ENCODE results near the gene ELAVL1. TPM values are rescaled to one million over a fixed set of nuclear protein-coding genes. Genes with fewer than 3 reads are reported as not detected.

Gene ELAVL1
- total and polyA plus RNA-seq, 9 of the 15 experiments (the other 6 are each of a cell fraction or from before 2014, with no cell fraction given): 4.3 to 172 (median 69.2) TPM

DNA sequence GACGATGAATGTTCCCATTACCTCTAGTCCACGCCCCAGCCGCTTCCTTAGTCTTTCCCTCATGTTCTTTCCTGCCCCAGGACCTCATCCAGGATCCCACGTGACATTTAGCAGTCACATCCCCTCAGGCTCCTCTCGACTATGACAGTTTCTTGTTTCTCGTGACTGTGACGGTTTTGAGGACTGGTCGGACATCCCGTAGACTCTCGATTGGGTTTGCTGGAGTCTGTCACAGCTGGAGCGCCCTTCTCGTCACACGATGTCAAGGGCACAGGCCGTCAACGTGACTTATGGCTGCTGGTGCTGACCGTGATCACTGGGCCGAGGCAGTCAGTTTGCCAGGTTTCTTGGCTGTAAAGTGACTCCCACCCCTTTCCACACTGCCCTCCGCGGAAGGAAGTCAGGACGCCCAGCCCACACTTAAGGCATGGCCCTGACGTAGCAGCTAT, 22.8 kb downstream of the ELAVL1 start:
- TF ChIP-seq TCF3 (CRISPR knock-in tag; IDR thresholded peaks at IDR 0.05) (no peak), BMI1 (IDR thresholded peaks at IDR 0.05; ENCODE audit: low read length) (no peak), ZNF324 (CRISPR knock-in tag; IDR thresholded peaks at IDR 0.05) (no peak), KLF1 (tag; IDR thresholded peaks at IDR 0.05) (no peak), FOXM1 (IDR thresholded peaks at IDR 0.05; ENCODE audit: low read depth) (no peak), FOXM1 (CRISPR knock-in tag; IDR thresholded peaks at IDR 0.05; ENCODE audit: low read depth) (no peak), ZFP36 (IDR thresholded peaks at IDR 0.05; ENCODE audit: low read depth, low read length, partially characterized antibody) (no peak), MCM3 (IDR thresholded peaks at IDR 0.05) (no peak), DEAF1 (CRISPR knock-in tag; IDR thresholded peaks at IDR 0.05) (no peak)
- Histone ChIP-seq H2AFZ (ENCODE audit: low read depth, low read length) (no peak overlapping the region), H3K4me2 (ENCODE audit: insufficient read depth, low read length) (no peak overlapping the region), H3K36me3 (ENCODE audit: control insufficient read depth, insufficient read depth, low read length) (peaks cover 95% of the 10 kb centered on the region), H3K9me1 (ENCODE audit: control insufficient read depth, insufficient read depth, low read length) (peaks cover 7% of the 10 kb centered on the region), H4K20me1 (replicated peaks; ENCODE audit: control insufficient read depth, insufficient read depth, low read length) (peaks cover 30% of the 10 kb centered on the region; the same call in 1 of the 2 replicates), H3K4me1 (replicated peaks in 1 of 2; ENCODE audit: control insufficient read depth in 2 of 2, insufficient read depth in 2 of 2, low read length in 2 of 2) (peaks cover 12 to 48% of the 10 kb centered on the region in 2 experiments; a peak in 4 of 5 replicates), H3K9me3 (replicated peaks; ENCODE audit: control insufficient read depth, insufficient read depth, low read depth, low read length) (no peaks in the 10 kb centered on the region; the same call in 1 of the 2 replicates), H3K9ac (ENCODE audit: insufficient read depth in 1 of 2, low read depth in 2 of 2, low read length in 2 of 2) (peak overlapping the region in 1 of 2 experiments; percentile 76; a peak in 1 of 4 replicates), H3K79me2 (ENCODE audit: control insufficient read depth, insufficient read depth, low read length) (peaks cover 59% of the 10 kb centered on the region), H3K27ac (ENCODE audit: extremely low read depth, low read depth, low read length) (no peak overlapping the region), H3K4me3 (no peak overlapping the region), H3K27me3 (ENCODE audit: control insufficient read depth in 2 of 2, insufficient read depth in 2 of 2, low read length in 2 of 2) (no peaks in the 10 kb centered on the region)
- in situ Hi-C loops (cut with MboI): no loop called here
- BruUV-seq (replicated peaks): no TSS peak
- POLR2A ChIA-PET: interaction anchor here (0.6 to 0.8 kb wide), 3 partner anchors 16 to 159 kb away, joined by 3 to 5 read pairs (median 3); partner anchors contain the start of gene TIMM44
- FAIRE-seq (no peak), ATAC-seq (no peak), DNase-seq (ENCODE audit: extremely low read depth in 1 of 4, low spot score in 3 of 4) (no peak)
- WGBS (ENCODE audit: insufficient coverage, low coverage, missing lambda C conversion rate): 92% methylated on average over 21 of the region's 21 CpGs
- CTCF ChIA-PET (ENCODE audit: low intra/inter-chr PET ratio): interaction anchor here (0.5 kb wide), 1 partner anchor 283 kb away, joined by 3 read pairs; no protein-coding TSS in a partner anchor
- intact Hi-C loops (cut with micrococcal nuclease): no loop called here
